Naive thymus-derived CD8-positive, alpha-beta T cell (primary cell): Measurements from ENCODE around the gene CSAD. TPM values are rescaled to one million over a fixed set of nuclear protein-coding genes. Genes with fewer than 3 reads are reported as not detected.

Source experiments
- ATAC-seq, 2 donors: fragments of 150-1000 bp; cut with Tn5 transposase in 1 of 2; sonication (Bioruptor Pico), chemical (Tn5 transposase) in 1 of 2; 1 replicate in 1 of 2; 2 replicates in 1 of 2; pipeline ENCODE4 v1.10.0; 2021; ENCODE audit warnings: mild to moderate bottlenecking in 2 of 2, moderate library complexity in 2 of 2
- POLR2A ChIA-PET: fragments of 350-600 bp; sonication (Branson Sonifier 250); formaldehyde crosslinking; loops from one replicate; lab custom pipeline; 2021; ENCODE audit warnings: antibody characterized with exemption; lab: Charles Lee
- DNase-seq, 10 donors: peaks; one replicate each; pipeline versions ENCODE4 v3.0.0 to v3.0.0-alpha.2; 2020 to 2022
- H3K27ac Mint-ChIP-seq, 10 donors: one replicate each; pipeline ENCODE4 v1.8.0; 2020 to 2022; ENCODE audit warnings: mild to moderate bottlenecking in 10 of 10, mixed read lengths in 10 of 10, moderate library complexity in 4 of 10, inconsistent platforms in 1 of 10
- H3K27me3 Mint-ChIP-seq, 5 donors: one replicate each; pipeline ENCODE4 v1.8.0; 2021 to 2022; ENCODE audit warnings: mixed read lengths in 5 of 5
- H3K36me3 Mint-ChIP-seq, 3 donors: one replicate each; pipeline ENCODE4 v1.8.0; 2020 to 2022; ENCODE audit warnings: mixed read lengths in 3 of 3, mild to moderate bottlenecking in 2 of 3, inconsistent platforms in 1 of 3
- H3K4me1 Mint-ChIP-seq, 4 donors: one replicate each; pipeline ENCODE4 v1.8.0; 2021 to 2022; ENCODE audit warnings: mixed read lengths in 4 of 4
- H3K4me3 Mint-ChIP-seq, 10 donors: one replicate each; pipeline ENCODE4 v1.8.0; 2020 to 2022; ENCODE audit warnings: mild to moderate bottlenecking in 10 of 10, mixed read lengths in 10 of 10, moderate library complexity in 6 of 10, inconsistent platforms in 1 of 10
- H3K9me3 Mint-ChIP-seq, 9 donors: one replicate each; pipeline ENCODE4 v1.8.0; 2020 to 2022; ENCODE audit warnings: mixed read lengths in 9 of 9, mild to moderate bottlenecking in 3 of 9, inconsistent platforms in 1 of 9, moderate library complexity in 1 of 9
- polyA plus RNA-seq, 3 donors: library from polyadenylated mRNA; unstranded; fragments of 300-500 nt; fragmentation: Illumina TruSeq; gene quantifications; one replicate each; pipeline ENCODE4 v1.2.3, GENCODE V29; 2021
- total RNA-seq, 8 experiments: library from RNA in 2 of 8; stranded (reverse) in 2 of 8; gene quantifications; one replicate each; pipeline ENCODE4 v1.2.3 and lab custom pipeline; 2021 to 2026

CSAD gene
- total RNA-seq (10 to 100 TPM; 50.8 to 53.4 TPM), polyA plus RNA-seq (1 to 10 TPM; 1.1 to 1.3 (median 1.2) TPM), total RNA-seq (lab: John Stamatoyannopoulos, UW) (8.1 to 53.6 (median 20.1) reads per million in 6 experiments)

GRCh38 chr12:53180220-53180930 lies at the start of gene CSAD, which contains the start of gene ZNF740:
TSS of gene CSAD (minus strand) at chr12:53180925. CDS start at chr12:53173470, 7,455 bp downstream.
TSS of gene ZNF740 (plus strand) at chr12:53180722. CDS start at chr12:53181984, 1,262 bp downstream.
- Mint-ChIP-seq H3K4me3 (peak within 1 kb of the TSS; percentile 90 to 97 (median 92)), H3K36me3 (peaks cover 0 to 38% (median 9%) of the 10 kb centered on the region in 3 donors), H3K27me3 (no peaks in the 10 kb centered on the region), H3K4me1 (peaks cover 29 to 62% (median 54%) of the 10 kb centered on the region in 4 donors), H3K9me3 (no peaks in the 10 kb centered on the region), H3K27ac (peak within 1 kb of the TSS; percentile 94 to 99 (median 98))
- POLR2A ChIA-PET = interaction anchor here (0.6 to 17.2 kb wide), 32 partner anchors 8 to 321 kb away, joined by 3 to 338 read pairs (median 4); partner anchors contain the start of genes AAAS, EIF4B, ESPL1 and ITGB7
- ATAC-seq = peak; percentile 92 to 96
- DNase-seq = peak; percentile 94 to 99 (median 97)

GRCh38 chr12:53230108-53230845 lies 49.6 kb upstream of the CSAD start:
- Mint-ChIP-seq H3K36me3 (peaks cover 0 to 3% (median 0%) of the 10 kb centered on the region in 3 donors), H3K27me3 (no peaks in the 10 kb centered on the region), H3K27ac (peak overlapping the region in 7 of 10 donors; percentile 51 to 85 (median 83)), H3K4me1 (peaks cover 34 to 71% (median 59%) of the 10 kb centered on the region in 4 donors), H3K9me3 (no peaks in the 10 kb centered on the region), H3K4me3 (peak overlapping the region in 7 of 10 donors; percentile 19 to 74 (median 50))
- POLR2A ChIA-PET = interaction anchor here (0.6 to 4.5 kb wide), 3 partner anchors 11 to 37 kb away, joined by 3 to 40 read pairs (median 3); no protein-coding TSS in a partner anchor
- DNase-seq (no peak), ATAC-seq (no peak)

GRCh38 chr12:53229454-53229853 lies 48.7 kb upstream of the CSAD start:
- no peak for DNase-seq
- POLR2A ChIA-PET = interaction anchor here (1.2 to 1.5 kb wide), 2 partner anchors 11 to 13 kb away, joined by 3 read pairs; no protein-coding TSS in a partner anchor
- no peak for ATAC-seq
- no peaks in the 10 kb centered on the region for H3K9me3 Mint-ChIP-seq
- peak overlapping the region in 1 of 10 donors; percentile 74 for H3K4me3 Mint-ChIP-seq
- H3K27ac Mint-ChIP-seq = peak overlapping the region in 9 of 10 donors; percentile 47 to 85 (median 60)
- H3K36me3 Mint-ChIP-seq = peaks cover 0 to 3% (median 0%) of the 10 kb centered on the region in 3 donors
- H3K4me1 Mint-ChIP-seq = peaks cover 42 to 71% (median 61%) of the 10 kb centered on the region in 4 donors
- no peaks in the 10 kb centered on the region for H3K27me3 Mint-ChIP-seq

- Mint-ChIP-seq H3K27me3 (no peaks in the 10 kb centered on the region), H3K9me3 (no peaks in the 10 kb centered on the region), H3K4me3 (no peak overlapping the region), H3K27ac (peak overlapping the region in 7 of 10 donors; percentile 20 to 83 (median 58)), H3K36me3 (peaks cover 0 to 3% (median 0%) of the 10 kb centered on the region in 3 donors), H3K4me1 (peaks cover 47 to 71% (median 63%) of the 10 kb centered on the region in 4 donors)
- no peak for ATAC-seq
- no peak for DNase-seq
- POLR2A ChIA-PET = interaction anchor here (0.9 kb wide), 1 partner anchor 8 kb away, joined by 3 read pairs; no protein-coding TSS in a partner anchor
Measured at GRCh38 chr12:53227836-53228235, 47.1 kb upstream of the CSAD start.

- DNase-seq (no peak), ATAC-seq (no peak)
- H3K4me3 Mint-ChIP-seq = no peak overlapping the region
- POLR2A ChIA-PET = interaction anchor here (0.9 to 1.1 kb wide), 2 partner anchors 9 to 72 kb away, joined by 3 read pairs; partner anchors contain the start of gene MYG1
- peaks cover 0 to 3% (median 0%) of the 10 kb centered on the region in 3 donors for H3K36me3 Mint-ChIP-seq
- H3K27me3 Mint-ChIP-seq = no peaks in the 10 kb centered on the region
- H3K4me1 Mint-ChIP-seq = peaks cover 44 to 71% (median 63%) of the 10 kb centered on the region in 4 donors
- H3K9me3 Mint-ChIP-seq = no peaks in the 10 kb centered on the region
- peak overlapping the region in 8 of 10 donors; percentile 11 to 92 (median 52) for H3K27ac Mint-ChIP-seq
Measured at GRCh38 chr12:53227341-53227740, 46.6 kb upstream of the CSAD start.

- H3K27ac Mint-ChIP-seq = peak overlapping the region in 7 of 10 donors; percentile 29 to 92 (median 60)
- peaks cover 46 to 75% (median 66%) of the 10 kb centered on the region in 4 donors for H3K4me1 Mint-ChIP-seq
- H3K27me3 Mint-ChIP-seq = no peaks in the 10 kb centered on the region
- no peak for ATAC-seq
- no peaks in the 10 kb centered on the region for H3K9me3 Mint-ChIP-seq
- H3K4me3 Mint-ChIP-seq = peak overlapping the region in 2 of 10 donors; percentile 49 to 55
- POLR2A ChIA-PET = interaction anchor here (0.6 to 1.1 kb wide), 3 partner anchors 9 to 172 kb away, joined by 3 to 5 read pairs (median 3); partner anchors contain the start of gene MYG1
- H3K36me3 Mint-ChIP-seq = peaks cover 0 to 3% (median 0%) of the 10 kb centered on the region in 3 donors
- DNase-seq = no peak
Measured at GRCh38 chr12:53226815-53227214, 46.1 kb upstream of the CSAD start.

- Mint-ChIP-seq H3K4me3 (peak overlapping the region in 6 of 10 donors; percentile 6 to 78 (median 62)), H3K4me1 (peaks cover 48 to 76% (median 62%) of the 10 kb centered on the region in 4 donors), H3K9me3 (no peaks in the 10 kb centered on the region), H3K27me3 (no peaks in the 10 kb centered on the region), H3K27ac (peak overlapping the region; percentile 74 to 91 (median 88)), H3K36me3 (peaks cover 0 to 3% (median 0%) of the 10 kb centered on the region in 3 donors)
- ATAC-seq = no peak
- DNase-seq = no peak
- POLR2A ChIA-PET = interaction anchor here (1.0 to 1.7 kb wide), 4 partner anchors 8 to 17 kb away, joined by 3 to 6 read pairs (median 3); no protein-coding TSS in a partner anchor
Measured at GRCh38 chr12:53225635-53226424, 45.1 kb upstream of the CSAD start.

- no peaks in the 10 kb centered on the region for H3K9me3 Mint-ChIP-seq
- peak overlapping the region in 7 of 10 donors; percentile 39 to 78 (median 69) for H3K4me3 Mint-ChIP-seq
- ATAC-seq = no peak
- peaks cover 0 to 3% (median 0%) of the 10 kb centered on the region in 3 donors for H3K36me3 Mint-ChIP-seq
- no peak for DNase-seq
- peak overlapping the region; percentile 74 to 93 (median 88) for H3K27ac Mint-ChIP-seq
- H3K4me1 Mint-ChIP-seq = peaks cover 47 to 71% (median 60%) of the 10 kb centered on the region in 4 donors
- H3K27me3 Mint-ChIP-seq = no peaks in the 10 kb centered on the region
- POLR2A ChIA-PET = interaction anchor here (0.5 to 1.7 kb wide), 7 partner anchors 9 to 154 kb away, joined by 3 to 6 read pairs (median 3); partner anchors contain the start of gene ITGB7
Measured at GRCh38 chr12:53224897-53225634, 44.3 kb upstream of the CSAD start.

GRCh38 chr12:53224061-53224896 lies 43.6 kb upstream of the CSAD start:
- H3K27ac Mint-ChIP-seq = peak overlapping the region; percentile 81 to 93 (median 90)
- peaks cover 0 to 3% (median 0%) of the 10 kb centered on the region in 3 donors for H3K36me3 Mint-ChIP-seq
- POLR2A ChIA-PET = interaction anchor here (0.8 to 1.8 kb wide), 12 partner anchors 7 to 155 kb away, joined by 3 to 10 read pairs (median 5); partner anchors contain the start of gene ITGB7
- H3K27me3 Mint-ChIP-seq = no peaks in the 10 kb centered on the region
- DNase-seq = peak in 1 of 10 donors; percentile 35
- no peaks in the 10 kb centered on the region for H3K9me3 Mint-ChIP-seq
- H3K4me1 Mint-ChIP-seq = peaks cover 46 to 66% (median 60%) of the 10 kb centered on the region in 4 donors
- H3K4me3 Mint-ChIP-seq = peak overlapping the region; percentile 47 to 98 (median 76)
- no peak for ATAC-seq
